LNCaP clone FGC (cell line): Measurements from ENCODE around the gene FAM234B.
A peak's percentile ranks its signal among the peaks of the same experiment; 100 is the strongest.

ENCODE experiments used
- DNase-seq: peaks from one replicate; pipeline ENCODE4 v3.0.0-alpha.2; 2011; ENCODE audit warnings: low read depth
- H3K4me3 ChIP-seq: 2 replicates; pipeline ENCODE4 v1.5.1; 2011; ENCODE audit warnings: mild to moderate bottlenecking, low read depth, low read length, control low read depth
- CTCF ChIP-seq: IDR thresholded peaks from 2 replicates; pipeline ENCODE4 v1.5.1; 2012; ENCODE audit warnings: mild to moderate bottlenecking; ENCODE audit not compliant: control insufficient read depth, insufficient read depth; ENCODE audit errors: extremely low read depth

Gene FAM234B

DNA sequence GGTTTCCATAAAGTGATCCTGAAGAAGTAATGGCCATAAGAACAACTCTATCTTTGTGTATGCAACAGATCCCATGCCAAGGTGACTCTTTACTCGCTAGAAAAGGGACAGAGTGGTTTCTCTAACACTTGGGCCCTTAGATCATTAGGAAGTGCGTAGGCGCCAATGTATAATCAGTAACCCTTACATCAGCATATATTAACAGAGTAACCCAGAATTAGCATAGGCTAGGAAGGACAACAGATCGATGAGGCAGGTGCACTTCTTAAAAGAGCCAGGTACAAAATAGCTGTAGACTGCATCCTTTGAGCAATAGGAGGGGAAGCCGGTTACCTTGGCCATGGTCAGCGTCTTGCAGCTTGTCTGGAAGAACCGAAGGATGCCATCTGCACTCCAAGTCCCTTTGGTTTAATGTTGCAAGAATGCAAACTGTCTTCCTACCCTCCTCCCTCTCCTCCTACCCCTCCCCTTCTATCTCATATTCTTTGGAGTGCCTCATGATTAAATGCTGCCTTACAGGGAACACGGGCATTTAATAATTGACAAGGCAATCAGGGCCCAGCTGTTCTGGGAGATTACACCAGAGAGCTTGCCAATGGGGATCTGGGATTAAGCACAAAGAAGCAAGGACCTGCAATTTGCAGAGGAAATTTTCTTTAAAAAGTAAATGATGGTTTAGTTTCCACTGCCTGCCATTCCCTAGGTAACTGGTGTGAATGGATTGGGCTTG, 51.2 kb downstream of the FAM234B start:
- DNase-seq = no peak
- TF ChIP-seq CTCF = no peak

DNA sequence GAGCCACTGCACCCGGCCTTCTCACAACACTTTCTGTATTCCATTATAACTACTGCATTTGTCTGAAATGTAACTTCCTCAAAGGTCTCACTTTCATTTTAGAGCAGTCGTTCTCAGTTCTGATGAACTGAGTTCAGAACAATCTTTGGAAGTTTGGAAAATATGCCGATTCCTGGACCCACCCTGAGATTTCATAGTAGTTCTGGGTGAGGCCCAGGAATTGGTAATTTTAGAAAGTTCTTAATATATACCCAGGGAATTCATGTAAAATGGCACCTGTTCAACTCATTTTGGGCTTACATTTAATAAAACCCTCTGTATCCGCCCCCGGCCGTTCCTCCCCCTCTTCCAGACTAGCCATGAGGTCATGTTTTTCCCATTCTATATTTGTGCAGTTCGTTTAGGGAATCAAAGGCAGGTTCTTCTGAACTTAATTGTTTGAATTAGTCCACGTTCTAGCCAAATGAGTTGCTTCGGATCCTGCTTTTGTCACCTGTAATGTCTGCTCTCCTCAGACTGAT, 53.4 kb downstream of the FAM234B start:
- no peak for TF ChIP-seq CTCF
- H3K4me3 ChIP-seq = no peak overlapping the region
- DNase-seq = no peak

More for the DNA sequence above, 51.2 kb downstream of the FAM234B start:
- H3K4me3 ChIP-seq = no peak overlapping the region

DNA sequence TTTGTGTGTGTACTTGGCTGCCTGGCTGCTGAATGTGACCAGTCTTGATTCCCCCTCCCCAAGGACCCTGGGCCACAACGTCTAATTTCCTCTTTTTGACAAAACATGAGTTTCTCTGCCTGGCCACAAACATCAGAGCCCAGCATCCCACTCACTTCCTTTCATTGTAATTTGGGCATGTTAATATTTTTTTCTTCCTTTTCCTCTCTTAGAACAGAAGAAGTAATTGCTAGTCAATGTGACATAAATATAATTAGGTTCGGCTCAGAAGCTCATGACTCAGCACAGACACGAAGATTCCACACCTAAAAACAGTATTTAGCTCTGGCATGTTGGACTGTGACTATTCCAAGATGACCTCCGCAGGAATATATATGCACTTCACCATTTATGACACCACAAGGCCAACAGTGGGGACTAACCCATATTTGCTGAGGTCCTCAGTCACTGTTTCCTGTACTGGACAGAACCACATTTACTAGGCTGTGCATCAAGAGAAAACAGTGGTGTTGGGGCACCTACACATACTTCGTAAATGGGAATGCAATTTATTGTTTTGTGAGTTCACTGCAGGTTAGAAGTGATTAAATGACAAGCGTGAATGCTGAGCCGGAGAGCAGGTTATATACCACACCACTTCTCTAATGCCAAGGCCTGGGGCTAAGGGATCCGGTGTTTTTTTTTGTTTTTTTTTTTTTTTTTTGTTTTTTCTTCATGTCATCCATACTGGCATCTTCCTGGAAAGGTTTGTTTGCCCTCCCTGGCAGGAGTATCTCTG, 55.1 kb downstream of the FAM234B start:
- TF ChIP-seq CTCF = no peak
- DNase-seq = no peak
- no peak overlapping the region for H3K4me3 ChIP-seq

- no peak for TF ChIP-seq CTCF
- DNase-seq = no peak
- no peak overlapping the region for H3K4me3 ChIP-seq
Measured at GRCh38 chr12:13099844-13100604, 55.8 kb downstream of the FAM234B start.

DNA sequence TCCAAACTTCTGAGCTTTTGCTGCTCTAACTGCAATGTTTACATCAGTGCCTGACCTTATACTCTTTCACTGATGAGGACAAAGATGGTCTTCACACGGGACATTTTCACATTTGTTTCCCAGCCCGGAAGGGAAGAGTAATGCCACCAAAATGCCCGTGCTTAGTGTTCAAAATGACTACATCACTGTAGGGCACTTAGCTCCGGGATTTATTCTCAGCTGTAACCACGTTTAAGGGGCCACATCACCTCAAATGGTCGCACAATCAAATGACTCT, 56.4 kb downstream of the FAM234B start:
- TF ChIP-seq CTCF = no peak
- no peak overlapping the region; the same call in 1 of the 2 replicates for H3K4me3 ChIP-seq
- DNase-seq = no peak

DNA sequence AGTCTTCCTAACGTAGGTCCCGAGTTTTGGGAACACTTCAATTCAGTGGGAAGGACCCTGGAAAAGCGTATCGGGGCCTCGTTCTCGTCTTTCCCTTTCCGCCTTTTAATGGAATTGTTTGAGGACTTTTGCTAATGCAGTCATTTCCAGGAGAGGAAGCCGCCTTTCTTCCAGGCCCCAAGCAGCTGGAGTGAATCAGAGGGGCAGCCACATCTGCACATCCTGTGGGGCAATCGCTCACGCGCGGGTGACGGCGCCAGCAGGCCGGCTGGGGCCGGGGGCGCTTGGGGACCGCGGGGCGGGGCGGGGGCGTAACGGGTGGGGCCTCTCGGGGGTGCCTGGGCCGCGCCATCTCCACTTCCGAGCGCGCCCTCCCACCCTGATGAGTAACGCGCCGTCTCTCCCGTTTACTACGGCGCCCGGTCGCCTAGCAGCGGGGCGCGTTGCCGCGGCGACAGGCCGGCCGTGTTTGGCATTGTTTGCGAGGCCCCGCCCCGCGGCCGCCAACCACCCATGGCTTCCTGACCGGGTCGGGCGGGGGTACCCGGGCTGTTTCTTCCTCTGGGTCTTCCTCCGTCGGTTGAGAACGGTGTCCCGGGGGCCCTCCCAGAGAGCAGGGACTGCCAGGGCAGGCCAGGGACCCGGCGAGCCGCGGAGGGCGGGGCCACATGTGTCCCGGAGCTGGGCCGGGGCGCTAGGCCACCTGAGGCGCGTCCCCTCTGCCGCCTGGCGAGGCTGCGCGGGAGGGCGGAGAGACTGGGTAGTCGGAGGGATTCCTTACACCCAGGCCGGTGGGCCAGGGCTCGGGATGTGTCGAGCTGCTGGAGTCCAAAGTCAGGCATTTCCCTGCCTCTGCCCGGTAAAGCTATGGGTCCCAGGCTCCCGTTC, 56.9 kb downstream of the FAM234B start:
- no peak for TF ChIP-seq CTCF
- H3K4me3 ChIP-seq = peak overlapping the region; percentile 50
- no peak for DNase-seq
